MM.1S (cell line): Measurements from ENCODE around the gene CNGB1.

ENCODE experiments used
- CTCF ChIP-seq: fragments of 300-600 bp; sonication (generic); IDR thresholded peaks from 2 replicates; pipeline ENCODE4 v1.5.1; 2016; ENCODE audit warnings: antibody characterized with exemption, low read length, mixed read lengths
- EZH2 ChIP-seq: fragments of 300-600 bp; sonication (generic); optimal IDR thresholded peaks from 2 replicates; pipeline ENCODE3; 2017; ENCODE audit warnings: low read depth, mild to moderate bottlenecking, antibody characterized with exemption, low read length, mixed read lengths
- EZH2phosphoT487 ChIP-seq: fragments of 300-600 bp; sonication (generic); IDR thresholded peaks from 2 replicates; pipeline ENCODE4 v1.6.1; 2018; ENCODE audit warnings: antibody characterized with exemption, low read length

- TF ChIP-seq CTCF (no peak), EZH2 (no peak), EZH2phosphoT487 (no peak)
These were observed 44.9 kb downstream of the CNGB1 start for GRCh38 chr16:57926041-57926440.
